Lower lobe of right lung (tissue), 2 donors: ENCODE results near the gene EXOC4. TPM values are rescaled to one million over a fixed set of nuclear protein-coding genes. Genes with fewer than 3 reads are reported as not detected.
A peak's percentile ranks its signal among the peaks of the same experiment; 100 is the strongest.

Source experiments
- ATAC-seq, 2 donors: fragments of 200-7000 bp; cut with Tn5 transposase; one replicate each; pipeline ENCODE4 v1.9.1; 2020 to 2022; ENCODE audit warnings: mild to moderate bottlenecking in 2 of 2, moderate library complexity in 2 of 2
- DNase-seq: peaks from one replicate; pipeline ENCODE4 v3.0.0-alpha.2; 2020
- H3K27ac ChIP-seq: fragments of 200-600 bp; one replicate; pipeline ENCODE4 v1.8.0; 2022
- H3K27me3 ChIP-seq: fragments of 200-600 bp; one replicate; pipeline ENCODE4 v1.8.0; 2022; ENCODE audit warnings: low read depth
- H3K36me3 ChIP-seq: fragments of 200-600 bp; one replicate; pipeline ENCODE4 v1.8.0; 2022; ENCODE audit warnings: mild to moderate bottlenecking
- H3K4me1 ChIP-seq: fragments of 200-600 bp; one replicate; pipeline ENCODE4 v1.8.0; 2022
- H3K4me3 ChIP-seq: fragments of 200-600 bp; one replicate; pipeline ENCODE4 v1.8.0; 2022; ENCODE audit warnings: mild to moderate bottlenecking
- H3K9me3 ChIP-seq: fragments of 200-600 bp; one replicate; pipeline ENCODE4 v1.8.0; 2022
- intact Hi-C: fragments of 100-400 bp; cut with DNase I; formaldehyde crosslinking; loops from one replicate; pipeline ENCODE4 v1.11.0; 2022
- total RNA-seq: library from RNA; stranded (reverse); fragmentation: NEBNext Ultra II Directional; extraction: Animal tissue kit (Norgen Biotek cat#: 25700); gene quantifications from one replicate; pipeline ENCODE4 v1.2.1, GENCODE V29; 2021
- TF ChIP-seq, protein P1 (sequence below): fragments of 200-600 bp; IDR thresholded peaks from one replicate; pipeline ENCODE4 v1.8.0; 2022; ENCODE audit warnings: antibody characterized with exemption, mild to moderate bottlenecking
- donor health status: DM: no; HTN: yes; CAD: no; lungs with severe emphysema.

The EXOC4 gene
- total RNA-seq, 1 donor from 2014 or later: 80.2 TPM

DNA sequence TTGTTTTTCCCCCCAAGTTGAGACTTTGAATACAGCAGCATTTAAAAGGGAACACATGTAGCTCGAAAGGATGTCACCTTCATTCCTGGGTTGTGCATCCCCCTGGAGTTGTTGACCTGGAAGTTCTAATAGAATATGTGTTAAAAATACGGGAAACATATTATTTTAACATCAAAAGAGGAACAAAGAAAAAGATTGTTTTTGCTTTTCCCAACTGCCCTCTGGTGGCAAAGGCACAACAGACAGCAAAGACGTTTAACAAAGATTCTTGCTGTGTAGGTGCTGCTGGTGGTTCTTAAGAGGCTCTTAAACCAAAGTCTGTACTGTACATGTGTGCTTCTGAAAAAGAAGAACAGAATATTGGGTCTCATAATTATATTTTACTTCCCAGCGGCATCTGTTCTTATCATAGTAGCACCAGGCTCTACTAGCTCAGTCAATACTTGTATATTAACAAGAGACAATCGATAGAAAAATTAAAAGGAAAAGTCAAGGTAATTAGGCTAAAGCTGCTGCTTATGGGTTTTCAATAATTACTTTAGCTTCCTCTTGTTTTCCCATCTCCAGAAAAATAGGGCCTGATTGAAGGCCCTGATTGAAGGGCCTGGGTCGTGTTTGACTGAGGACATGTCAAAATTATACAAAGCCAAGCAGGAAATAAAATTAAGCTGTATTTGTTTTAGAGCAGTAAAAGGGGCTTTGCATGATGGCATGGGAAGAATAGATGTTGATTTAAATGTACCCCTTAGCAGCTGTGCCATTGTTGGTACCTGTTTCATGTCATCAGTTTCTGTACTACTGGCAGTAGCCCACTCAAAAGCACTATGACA is 490.0 kb downstream of the EXOC4 start:
- DNase-seq (no peak), ATAC-seq (peak in 1 of 2 donors; percentile 26)
- Histone ChIP-seq H3K4me3 (no peak overlapping the region), H3K36me3 (no peaks in the 10 kb centered on the region), H3K4me1 (no peaks in the 10 kb centered on the region), H3K27me3 (no peaks in the 10 kb centered on the region), H3K27ac (no peak overlapping the region), H3K9me3 (no peaks in the 10 kb centered on the region)
- intact Hi-C loops: no loop called here
- TF ChIP-seq, protein P1, sequence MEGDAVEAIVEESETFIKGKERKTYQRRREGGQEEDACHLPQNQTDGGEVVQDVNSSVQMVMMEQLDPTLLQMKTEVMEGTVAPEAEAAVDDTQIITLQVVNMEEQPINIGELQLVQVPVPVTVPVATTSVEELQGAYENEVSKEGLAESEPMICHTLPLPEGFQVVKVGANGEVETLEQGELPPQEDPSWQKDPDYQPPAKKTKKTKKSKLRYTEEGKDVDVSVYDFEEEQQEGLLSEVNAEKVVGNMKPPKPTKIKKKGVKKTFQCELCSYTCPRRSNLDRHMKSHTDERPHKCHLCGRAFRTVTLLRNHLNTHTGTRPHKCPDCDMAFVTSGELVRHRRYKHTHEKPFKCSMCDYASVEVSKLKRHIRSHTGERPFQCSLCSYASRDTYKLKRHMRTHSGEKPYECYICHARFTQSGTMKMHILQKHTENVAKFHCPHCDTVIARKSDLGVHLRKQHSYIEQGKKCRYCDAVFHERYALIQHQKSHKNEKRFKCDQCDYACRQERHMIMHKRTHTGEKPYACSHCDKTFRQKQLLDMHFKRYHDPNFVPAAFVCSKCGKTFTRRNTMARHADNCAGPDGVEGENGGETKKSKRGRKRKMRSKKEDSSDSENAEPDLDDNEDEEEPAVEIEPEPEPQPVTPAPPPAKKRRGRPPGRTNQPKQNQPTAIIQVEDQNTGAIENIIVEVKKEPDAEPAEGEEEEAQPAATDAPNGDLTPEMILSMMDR: peak; percentile 31

DNA sequence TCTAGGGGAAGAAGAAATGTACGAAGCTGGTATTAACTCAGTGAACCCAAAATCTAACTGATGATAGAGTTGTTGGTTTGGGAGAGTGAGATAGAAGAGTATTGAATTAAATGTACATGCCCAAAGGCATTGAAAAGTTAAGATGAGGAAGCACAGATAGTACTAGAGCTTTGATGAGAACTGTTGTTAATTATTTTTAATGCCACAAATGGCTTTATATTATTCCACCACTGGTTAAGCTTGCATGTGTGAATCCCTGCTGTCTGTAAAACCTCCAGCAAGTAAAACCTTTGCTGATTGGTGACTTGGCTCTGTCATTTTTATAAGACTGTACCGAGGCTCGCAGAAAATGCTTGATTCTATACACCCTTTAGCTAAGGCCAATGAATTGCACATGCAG is 491.6 kb downstream of the EXOC4 start:
- TF ChIP-seq, protein P1: no peak
- DNase-seq (no peak), ATAC-seq (no peak)
- Histone ChIP-seq H3K27me3 (no peaks in the 10 kb centered on the region), H3K4me3 (no peak overlapping the region), H3K36me3 (no peaks in the 10 kb centered on the region), H3K9me3 (no peaks in the 10 kb centered on the region), H3K27ac (no peak overlapping the region), H3K4me1 (no peaks in the 10 kb centered on the region)
- intact Hi-C loops: no loop called here

DNA sequence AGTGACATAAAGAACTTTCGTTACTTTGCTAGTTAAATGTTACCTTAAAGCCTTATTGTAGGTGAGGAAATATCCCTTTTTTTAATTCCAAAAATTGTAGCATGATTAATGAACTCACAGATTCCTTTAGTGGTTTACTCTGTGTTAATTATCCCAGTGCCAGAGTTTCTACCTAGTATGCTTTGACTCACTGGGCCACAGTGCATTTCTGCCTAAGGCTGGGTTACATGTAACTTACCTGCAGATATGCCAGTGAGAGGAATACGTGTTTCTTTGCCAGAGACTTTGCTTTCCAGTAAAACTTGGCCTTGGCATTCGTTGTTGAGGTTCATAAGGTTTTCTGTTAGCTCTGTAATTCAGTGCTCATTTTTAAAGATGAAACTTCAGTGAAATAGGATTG is 493.4 kb downstream of the EXOC4 start:
- DNase-seq (no peak), ATAC-seq (peak in 1 of 2 donors; percentile 56)
- no peaks in the 10 kb centered on the region for H3K4me1 ChIP-seq
- H3K27me3 ChIP-seq: no peaks in the 10 kb centered on the region
- H3K4me3 ChIP-seq: no peak overlapping the region
- no peak overlapping the region for H3K27ac ChIP-seq
- TF ChIP-seq, protein P1: no peak
- H3K9me3 ChIP-seq: no peaks in the 10 kb centered on the region
- intact Hi-C loops: no loop called here
- H3K36me3 ChIP-seq: no peaks in the 10 kb centered on the region

DNA sequence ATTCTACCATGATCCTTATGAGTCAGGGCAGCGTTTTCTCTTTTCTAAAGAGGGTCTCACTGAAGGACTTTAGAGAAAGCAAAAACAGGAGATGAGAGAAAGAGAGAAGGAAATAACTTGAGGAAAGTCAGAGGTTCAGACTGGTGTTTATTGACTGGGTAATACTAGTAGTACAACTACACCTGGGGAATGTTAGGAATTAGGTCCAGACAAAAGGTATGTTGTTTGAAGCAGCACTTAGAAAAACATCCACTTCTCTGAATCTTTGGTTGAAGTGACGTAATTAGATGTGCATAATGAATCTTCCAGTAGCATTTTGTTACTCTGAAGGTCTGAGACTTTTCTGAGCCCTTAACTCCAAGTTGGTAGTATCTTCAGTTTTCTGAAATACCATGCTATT is 494.0 kb downstream of the EXOC4 start:
- Histone ChIP-seq H3K4me3 (no peak overlapping the region), H3K4me1 (no peaks in the 10 kb centered on the region), H3K27ac (no peak overlapping the region), H3K9me3 (no peaks in the 10 kb centered on the region), H3K36me3 (no peaks in the 10 kb centered on the region), H3K27me3 (no peaks in the 10 kb centered on the region)
- TF ChIP-seq, protein P1: no peak
- peak in 1 of 2 donors; percentile 83 for ATAC-seq
- no peak for DNase-seq
- intact Hi-C loops: no loop called here

DNA sequence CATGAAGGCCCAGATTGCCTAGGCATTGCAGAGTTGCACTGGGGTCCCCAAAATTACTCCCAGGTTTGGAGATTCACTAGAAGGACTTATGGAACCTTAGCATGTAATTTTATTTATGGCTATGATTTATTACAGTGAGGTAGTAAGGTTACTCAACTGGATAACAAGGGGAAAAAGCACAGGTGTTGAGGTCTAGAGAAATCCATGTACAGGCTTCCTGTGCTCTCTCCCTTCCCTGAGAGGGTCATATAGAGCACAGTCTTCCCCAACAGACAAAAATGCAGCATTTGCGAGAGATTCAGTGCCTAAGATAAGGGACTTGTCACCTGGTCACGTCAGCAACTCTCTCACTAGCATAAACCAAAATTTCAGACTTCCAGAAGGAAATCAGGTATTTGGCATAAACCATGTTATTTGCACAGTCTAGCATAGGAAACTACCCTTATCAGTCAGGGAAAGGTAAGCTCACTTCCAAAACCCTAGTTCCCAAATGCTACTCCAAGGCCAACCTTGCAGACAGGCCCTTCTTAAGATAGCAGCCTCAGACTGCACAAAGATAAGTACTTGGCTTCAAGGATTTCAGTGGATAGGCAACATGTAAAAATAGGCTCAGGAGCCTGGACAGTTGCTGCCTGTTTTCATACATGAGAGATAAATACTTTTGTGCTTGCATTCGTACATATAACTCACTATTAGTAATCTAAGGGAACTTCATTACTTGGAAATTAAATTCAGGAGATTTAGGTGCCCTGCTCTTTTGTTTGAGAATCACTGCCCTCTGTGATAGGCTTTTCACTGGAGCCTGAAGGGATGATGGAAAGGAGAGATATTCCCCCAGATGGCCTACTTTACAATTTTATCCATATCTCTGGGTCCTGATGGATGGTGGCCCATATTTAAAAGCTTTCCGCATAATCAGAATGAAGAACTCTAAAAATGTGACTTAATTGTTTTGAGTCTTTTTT is 495.8 kb downstream of the EXOC4 start:
- DNase-seq (no peak), ATAC-seq (no peak)
- Histone ChIP-seq H3K9me3 (no peaks in the 10 kb centered on the region), H3K36me3 (no peaks in the 10 kb centered on the region), H3K4me1 (no peaks in the 10 kb centered on the region), H3K4me3 (no peak overlapping the region), H3K27ac (no peak overlapping the region), H3K27me3 (no peaks in the 10 kb centered on the region)
- TF ChIP-seq, protein P1: no peak
- intact Hi-C loops: no loop called here
